SK-N-MC (cell line): Measurements from ENCODE around the gene SOD2.

Experiments used
- EZH2 ChIP-seq: fragments of 200-600 bp; sonication (generic); IDR thresholded peaks from one replicate; pipeline ENCODE4 v1.6.1; 2017; ENCODE audit warnings: antibody characterized with exemption
- FOXP2 ChIP-seq: optimal IDR thresholded peaks from 2 replicates; pipeline ENCODE3; 2011; ENCODE audit warnings: mild to moderate bottlenecking, moderate library complexity; ENCODE audit not compliant: insufficient read depth; ENCODE audit errors: extremely low read length, control extremely low read depth
- POLR2AphosphoS5 ChIP-seq: IDR thresholded peaks from 2 replicates; pipeline ENCODE4 v1.6.1; 2012; ENCODE audit warnings: mild to moderate bottlenecking, low read depth, low read length, borderline replicate concordance

- TF ChIP-seq EZH2 (no peak), POLR2AphosphoS5 (no peak), FOXP2 (no peak)
These were observed 26.2 kb upstream of the SOD2 start for GRCh38 chr6:159719287-159719686.
